ENCODE results near the gene ATRNL1.

ATRNL1 gene

DNA sequence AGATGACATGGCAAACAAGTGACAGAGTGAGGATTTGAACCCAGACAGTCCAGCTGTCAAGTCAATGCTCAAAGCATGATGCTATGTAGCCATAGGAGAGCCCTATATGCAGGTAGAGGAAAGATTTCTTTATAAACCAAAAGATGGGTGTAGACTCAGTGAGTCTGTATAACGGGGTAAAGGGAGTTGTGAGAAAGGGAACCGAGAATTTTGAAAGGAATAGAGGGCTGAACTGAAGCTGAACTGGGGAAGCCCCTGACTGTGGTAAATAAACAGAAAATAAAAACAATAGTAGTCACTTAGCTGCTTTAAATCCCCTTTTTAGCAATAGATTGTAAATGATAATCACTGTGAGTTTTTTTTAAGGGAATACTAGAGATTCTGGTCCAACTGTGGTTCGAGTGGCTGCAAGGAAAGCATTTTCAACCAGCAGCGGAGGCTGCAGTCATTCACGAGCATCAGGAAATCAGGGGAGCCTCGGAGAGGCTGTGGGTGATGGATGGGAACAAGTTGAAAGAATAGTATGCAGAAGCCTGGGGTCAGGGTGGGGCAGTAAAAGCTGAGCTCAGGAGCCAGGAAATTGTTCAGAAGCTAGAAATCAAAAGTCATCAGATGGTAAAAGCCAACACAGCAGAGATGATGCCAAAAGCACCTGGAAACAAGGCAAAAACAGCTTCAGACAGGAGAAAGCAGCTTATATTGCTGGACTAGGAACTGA lies 786.4 kb downstream of the ATRNL1 start:
- no peak for DNase-seq (ENCODE audit: extremely low read depth in 1 of 2, low read depth in 1 of 2)

DNA sequence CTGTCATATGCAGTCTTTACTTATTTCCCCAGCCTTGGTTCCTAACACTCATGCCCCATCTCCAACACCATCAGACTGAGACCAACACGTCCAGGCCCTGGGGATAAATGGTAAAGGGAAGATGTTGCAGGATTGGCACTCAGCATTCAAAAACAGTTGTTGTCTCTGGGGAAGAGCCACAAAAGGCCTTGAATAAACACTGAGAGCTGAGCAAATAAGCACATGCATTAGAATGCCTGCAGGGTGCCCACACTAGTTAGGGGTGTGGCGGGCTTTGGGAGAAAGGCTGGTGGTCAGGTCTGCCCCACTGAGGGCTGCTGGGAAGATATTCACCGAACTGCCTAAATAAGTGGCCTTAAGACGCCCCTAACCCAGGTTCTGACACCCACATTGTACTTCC lies 788.9 kb downstream of the ATRNL1 start:
- no peak for DNase-seq (ENCODE audit: extremely low read depth in 1 of 2, low read depth in 1 of 2)

GRCh38 chr10:115883372-115883771 lies 790.2 kb downstream of the ATRNL1 start:
- no peak for DNase-seq (ENCODE audit: extremely low read depth in 1 of 2, low read depth in 1 of 2)

- DNase-seq (ENCODE audit: extremely low read depth in 1 of 2, low read depth in 1 of 2): no peak
These were observed 791.2 kb downstream of the ATRNL1 start for GRCh38 chr10:115884331-115884730.

DNA sequence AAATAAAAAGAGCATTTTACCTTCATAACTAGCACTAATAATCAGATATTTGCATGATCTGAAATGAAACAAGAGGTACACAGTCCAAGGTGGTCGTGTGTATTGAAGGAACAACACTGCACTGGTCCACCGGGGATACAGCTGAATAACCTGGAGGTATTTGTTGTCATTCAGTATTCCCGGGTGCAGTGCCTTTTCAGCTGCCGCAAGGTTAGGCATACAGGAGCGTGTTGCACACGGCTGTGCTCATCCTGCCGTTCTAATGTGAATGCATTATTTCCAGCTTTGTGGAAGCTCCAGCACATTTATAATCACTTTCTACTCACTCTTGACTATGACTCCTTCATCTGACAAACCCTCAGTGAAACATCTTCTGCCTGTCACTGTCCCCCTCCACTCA lies 802.0 kb downstream of the ATRNL1 start:
- no peak for DNase-seq (ENCODE audit: extremely low read depth in 1 of 2, low read depth in 1 of 2)

DNA sequence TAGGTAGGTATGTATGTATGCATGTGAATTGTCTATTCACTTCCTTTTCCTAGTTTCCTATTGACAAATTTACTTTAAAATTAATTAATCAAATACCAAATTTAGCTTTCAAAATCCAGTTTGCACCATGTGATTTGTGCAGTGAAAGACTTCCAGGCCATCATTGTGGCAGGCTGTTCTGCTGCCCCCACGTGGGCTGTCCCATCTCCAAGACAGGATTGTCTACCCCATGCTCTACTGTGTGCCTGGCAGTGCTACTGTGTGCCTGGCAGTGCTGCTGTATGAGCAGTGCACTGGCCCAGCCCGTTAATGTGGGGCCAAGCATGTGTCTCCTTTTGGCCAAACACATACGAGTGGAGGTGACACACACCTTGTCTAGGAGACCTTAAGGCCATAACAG lies 805.1 kb downstream of the ATRNL1 start:
- no peak for DNase-seq (ENCODE audit: extremely low read depth in 1 of 2, low read depth in 1 of 2)

GRCh38 chr10:115902596-115902995 lies 809.4 kb downstream of the ATRNL1 start:
- no peak for DNase-seq (ENCODE audit: extremely low read depth in 1 of 2, low read depth in 1 of 2)

DNA sequence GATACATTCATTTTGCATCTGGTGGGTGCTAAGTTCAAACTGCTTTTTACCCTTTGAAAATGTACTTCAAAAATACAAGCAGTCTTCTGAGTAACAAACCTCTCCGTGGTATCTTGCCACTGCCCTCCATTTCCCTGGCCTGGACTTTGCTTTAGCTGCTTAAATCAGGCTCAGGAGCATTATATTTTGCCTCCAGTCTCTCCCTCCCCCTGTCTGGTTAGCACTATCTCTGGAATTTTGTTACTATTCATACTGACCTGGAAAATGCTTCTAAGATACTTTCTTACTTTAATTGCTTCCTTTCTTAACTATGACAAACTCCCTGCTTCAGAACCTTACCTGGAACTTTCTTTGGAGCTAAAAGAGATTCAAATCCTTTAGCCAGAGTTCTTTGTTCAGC lies 810.0 kb downstream of the ATRNL1 start:
- DNase-seq (ENCODE audit: extremely low read depth in 1 of 2, low read depth in 1 of 2): no peak

DNA sequence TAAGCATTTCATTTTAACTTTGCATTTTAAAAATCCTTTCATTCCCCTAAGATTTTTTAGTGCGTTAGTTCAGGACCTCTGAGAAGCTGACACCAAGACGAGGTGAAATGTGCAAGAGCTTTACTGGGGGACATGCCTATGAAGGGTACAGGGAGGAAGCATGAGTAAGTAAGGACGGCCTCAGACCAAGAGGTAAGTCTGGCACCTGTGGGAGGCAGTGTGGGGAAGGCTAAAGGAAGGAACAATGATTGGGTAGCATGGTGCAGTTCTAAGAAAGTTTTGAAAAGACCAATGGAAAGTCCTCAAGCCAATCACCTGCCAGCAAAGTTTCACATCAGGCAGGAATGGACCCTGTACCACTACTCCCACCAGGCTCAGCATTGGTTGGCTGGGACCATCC lies 810.7 kb downstream of the ATRNL1 start:
- no peak for DNase-seq (ENCODE audit: extremely low read depth in 1 of 2, low read depth in 1 of 2)

DNA sequence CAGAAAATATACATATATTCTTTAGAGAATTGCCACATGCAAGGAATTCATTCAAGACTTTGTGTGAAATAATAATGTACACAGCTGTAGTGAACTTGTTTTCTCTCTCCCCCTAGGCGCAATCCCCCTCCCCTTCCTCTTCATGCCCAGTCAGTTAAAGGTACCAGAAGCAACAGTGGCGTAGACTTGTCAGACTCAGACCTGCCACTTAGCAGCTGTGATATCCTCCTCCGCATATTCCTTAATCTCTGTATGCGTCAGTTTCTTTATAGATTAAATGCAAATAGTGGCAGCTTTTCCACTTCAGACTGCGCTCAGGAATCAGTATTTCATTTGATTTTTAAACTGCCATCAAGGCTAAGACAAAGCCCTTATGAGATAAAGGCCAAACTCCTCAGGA lies 815.9 kb downstream of the ATRNL1 start:
- no peak for DNase-seq (ENCODE audit: extremely low read depth in 1 of 2, low read depth in 1 of 2)

DNA sequence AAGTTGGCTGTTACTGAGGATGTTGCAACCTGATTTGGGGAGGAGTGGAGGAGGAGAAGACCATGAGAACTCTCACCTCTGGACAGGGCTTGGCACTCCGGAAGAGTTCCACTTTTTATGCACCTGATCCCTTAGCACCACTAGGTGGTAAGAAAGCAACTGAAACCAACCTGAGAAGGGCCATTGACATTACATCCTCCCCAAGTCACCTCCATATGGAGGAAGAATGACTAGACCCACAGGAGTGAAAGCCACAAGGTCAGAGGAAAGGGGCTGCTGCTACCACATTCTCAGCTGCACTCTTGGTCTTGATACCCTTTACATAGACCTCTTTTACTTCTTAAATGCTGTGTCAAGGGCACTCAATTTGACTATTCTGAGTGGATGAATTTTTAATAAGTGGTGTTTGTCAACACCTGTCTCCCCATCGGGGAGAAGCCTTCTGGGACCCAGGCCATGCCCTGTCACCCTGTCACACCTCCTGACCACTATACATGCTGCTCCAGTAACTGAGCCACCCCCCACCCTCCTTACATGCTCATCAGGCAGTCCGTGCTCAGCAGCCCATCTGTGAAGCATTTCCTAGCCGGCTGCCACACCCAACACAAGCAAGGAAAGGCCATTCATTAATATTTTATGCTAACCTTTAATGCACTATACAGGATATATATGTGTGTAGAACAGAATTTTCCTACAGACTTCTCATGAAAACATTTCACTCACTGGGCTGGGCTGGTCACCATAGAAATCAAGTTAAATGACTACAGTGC lies 817.0 kb downstream of the ATRNL1 start:
- no peak for DNase-seq (ENCODE audit: extremely low read depth in 1 of 2, low read depth in 1 of 2)

GRCh38 chr10:115914475-115914874 lies 821.3 kb downstream of the ATRNL1 start:
- no peak for DNase-seq (ENCODE audit: extremely low read depth in 1 of 2, low read depth in 1 of 2)

DNA sequence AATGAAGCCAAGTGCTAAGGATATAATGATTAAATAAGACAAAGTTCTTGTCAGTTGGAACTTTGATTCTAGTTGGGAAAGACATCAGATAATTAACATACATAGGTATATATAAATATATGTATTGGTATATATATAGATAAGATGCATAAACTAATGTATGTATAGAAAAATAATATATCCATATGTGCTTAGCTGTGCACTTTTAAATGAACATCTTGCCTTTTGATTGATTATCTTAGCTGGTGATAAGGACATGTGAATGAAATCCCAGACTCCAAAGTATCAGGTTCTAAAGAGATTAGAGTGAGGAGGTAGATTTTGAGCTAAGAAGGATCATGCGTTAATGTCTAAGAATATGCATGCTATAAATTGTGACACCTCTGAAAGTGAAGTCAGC lies 822.3 kb downstream of the ATRNL1 start:
- DNase-seq (ENCODE audit: extremely low read depth in 1 of 2, low read depth in 1 of 2): no peak

DNA sequence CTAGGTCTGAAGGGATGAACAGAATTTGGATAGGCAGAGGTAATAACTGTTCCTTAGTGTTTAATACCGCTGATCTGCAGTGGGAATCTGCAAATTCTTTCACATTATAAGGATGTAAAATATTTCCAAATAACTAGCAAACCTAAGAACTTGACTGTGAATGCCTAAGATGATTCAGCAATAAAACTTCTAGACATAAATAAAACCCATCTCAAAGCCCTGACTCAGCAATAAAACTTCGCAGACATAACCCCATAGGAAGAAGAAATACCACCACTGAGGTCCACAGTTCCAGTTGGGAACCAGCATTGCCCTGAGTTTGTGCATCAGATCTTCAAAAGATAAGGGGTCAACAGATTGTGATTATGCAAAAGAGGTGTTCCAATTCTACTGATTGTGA lies 825.6 kb downstream of the ATRNL1 start:
- DNase-seq (ENCODE audit: extremely low read depth in 1 of 2, low read depth in 1 of 2): no peak

DNA sequence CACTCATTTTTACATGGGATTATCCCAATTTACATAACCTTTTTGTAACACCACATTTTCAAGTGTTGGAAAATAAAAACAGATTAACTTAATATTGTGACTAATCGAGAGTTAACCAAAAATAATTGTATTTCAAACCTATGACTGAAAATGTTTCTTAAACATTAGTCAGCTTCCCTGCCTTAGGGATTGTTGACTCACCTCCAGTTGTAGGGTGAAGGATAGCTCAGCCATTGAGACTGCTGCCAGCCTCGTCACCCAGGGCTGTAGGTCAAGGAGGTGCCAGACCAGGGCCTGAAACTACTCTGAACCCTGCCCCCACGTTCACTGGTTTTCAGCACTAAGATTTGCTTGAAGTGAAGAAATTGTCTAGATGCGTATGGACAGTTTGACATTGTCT lies 828.6 kb downstream of the ATRNL1 start:
- no peak for DNase-seq (ENCODE audit: extremely low read depth in 1 of 2, low read depth in 1 of 2)

- no peak for DNase-seq (ENCODE audit: extremely low read depth in 1 of 2, low read depth in 1 of 2)
These were observed 838.1 kb downstream of the ATRNL1 start for GRCh38 chr10:115931309-115931708.

DNA sequence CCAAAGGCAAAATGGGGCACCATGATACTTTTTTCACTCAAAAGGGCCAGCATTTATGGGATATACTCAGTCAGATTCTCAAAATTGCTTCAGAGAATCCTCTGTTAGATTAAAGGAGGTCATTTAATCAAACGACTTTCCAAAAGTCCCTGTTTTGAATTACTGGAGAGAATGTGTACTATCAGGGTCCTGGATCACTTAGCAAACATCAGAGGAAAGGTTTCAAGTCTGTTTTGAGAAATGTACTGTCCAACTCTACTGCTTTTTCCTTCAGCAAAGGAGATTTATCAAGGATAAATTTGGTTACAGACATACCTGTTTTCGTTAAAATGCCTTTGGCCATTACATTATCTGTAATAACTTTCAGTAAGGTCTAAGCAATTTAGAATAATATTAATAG lies 838.9 kb downstream of the ATRNL1 start:
- no peak for DNase-seq (ENCODE audit: extremely low read depth in 1 of 2, low read depth in 1 of 2)

DNA sequence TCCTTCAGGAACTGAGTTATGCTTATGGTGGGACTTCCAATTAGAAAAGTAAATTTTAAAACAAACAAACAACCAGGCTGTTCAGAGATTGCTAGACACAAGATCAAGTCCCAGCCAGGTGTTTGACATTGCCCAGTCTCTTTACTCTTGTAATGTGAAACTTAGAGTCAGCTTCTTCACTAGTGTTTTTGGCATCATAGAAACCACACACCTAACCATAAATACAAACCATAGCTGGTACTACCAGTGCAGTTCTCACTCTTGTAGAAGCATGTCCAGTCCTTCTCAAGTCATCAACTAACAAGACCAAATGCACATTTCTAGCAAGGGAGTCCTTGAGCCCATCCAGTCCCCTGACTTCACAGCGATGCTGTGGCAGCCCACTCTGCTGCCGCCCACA lies 839.9 kb downstream of the ATRNL1 start:
- DNase-seq (ENCODE audit: extremely low read depth in 1 of 2, low read depth in 1 of 2): no peak

- no peak for DNase-seq (ENCODE audit: extremely low read depth in 1 of 2, low read depth in 1 of 2)
These were observed 842.6 kb downstream of the ATRNL1 start for GRCh38 chr10:115935731-115936130.

GRCh38 chr10:115936926-115937767 lies 844.0 kb downstream of the ATRNL1 start:
- no peak for DNase-seq (ENCODE audit: extremely low read depth in 1 of 2, low read depth in 1 of 2)

GRCh38 chr10:115937768-115938056 lies 844.5 kb downstream of the ATRNL1 start:
- DNase-seq (ENCODE audit: extremely low read depth in 1 of 2, low read depth in 1 of 2): no peak

Data from activated CD8-positive, alpha-beta memory T cell treated with anti-CD3 and anti-CD28 coated beads for 1 hour (primary cell).